IMR-90 (cell line): Measurements from ENCODE around the gene IRAK1.

Experiments
- CTCF ChIP-seq: conservative IDR thresholded peaks from 2 replicates; pipeline ENCODE4 v1.5.1; 2012; ENCODE audit warnings: mild to moderate bottlenecking, low read depth, low read length, improper control_type of control experiment
- POLR2A ChIP-seq: IDR thresholded peaks from 2 replicates; pipeline ENCODE4 v1.6.1; 2012; ENCODE audit warnings: mild to moderate bottlenecking, low read depth, low read length
- RAD21 ChIP-seq: IDR thresholded peaks from 2 replicates; pipeline ENCODE4 v1.6.1; 2012; ENCODE audit warnings: low read length, improper control_type of control experiment

- TF ChIP-seq CTCF (no peak), POLR2A (no peak), RAD21 (no peak)
These were observed 50.4 kb downstream of the IRAK1 start for GRCh38 chrX:153969125-153969903.
